Measurements from ENCODE around the gene CCDC148.

DNA sequence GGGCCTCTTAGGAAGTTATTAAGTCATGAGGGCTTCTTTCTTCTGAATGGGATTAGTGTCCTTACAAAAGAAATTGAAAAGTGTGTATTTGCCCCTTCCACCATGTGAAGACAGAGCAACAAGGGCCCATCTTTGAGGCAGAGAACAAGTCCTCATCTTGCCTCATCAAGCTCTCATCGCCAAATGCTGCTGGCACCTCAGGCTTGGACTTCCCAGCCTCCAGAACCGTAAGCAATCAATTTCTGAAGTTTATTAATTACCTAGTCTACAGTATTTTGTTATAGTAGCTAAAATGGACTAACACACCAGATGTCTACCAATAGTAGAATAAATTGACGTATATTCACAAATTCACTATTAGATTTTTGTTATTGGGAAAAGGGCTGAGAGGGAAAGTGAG is 74.6 kb downstream of the CCDC148 start:
- TF ChIP-seq POLR2A (IDR thresholded peaks at IDR 0.05) (no peak), EP300 (IDR thresholded peaks at IDR 0.05) (no peak), POLR2AphosphoS5 (IDR thresholded peaks at IDR 0.05) (no peak)
- TF ChIP-seq, protein P1, sequence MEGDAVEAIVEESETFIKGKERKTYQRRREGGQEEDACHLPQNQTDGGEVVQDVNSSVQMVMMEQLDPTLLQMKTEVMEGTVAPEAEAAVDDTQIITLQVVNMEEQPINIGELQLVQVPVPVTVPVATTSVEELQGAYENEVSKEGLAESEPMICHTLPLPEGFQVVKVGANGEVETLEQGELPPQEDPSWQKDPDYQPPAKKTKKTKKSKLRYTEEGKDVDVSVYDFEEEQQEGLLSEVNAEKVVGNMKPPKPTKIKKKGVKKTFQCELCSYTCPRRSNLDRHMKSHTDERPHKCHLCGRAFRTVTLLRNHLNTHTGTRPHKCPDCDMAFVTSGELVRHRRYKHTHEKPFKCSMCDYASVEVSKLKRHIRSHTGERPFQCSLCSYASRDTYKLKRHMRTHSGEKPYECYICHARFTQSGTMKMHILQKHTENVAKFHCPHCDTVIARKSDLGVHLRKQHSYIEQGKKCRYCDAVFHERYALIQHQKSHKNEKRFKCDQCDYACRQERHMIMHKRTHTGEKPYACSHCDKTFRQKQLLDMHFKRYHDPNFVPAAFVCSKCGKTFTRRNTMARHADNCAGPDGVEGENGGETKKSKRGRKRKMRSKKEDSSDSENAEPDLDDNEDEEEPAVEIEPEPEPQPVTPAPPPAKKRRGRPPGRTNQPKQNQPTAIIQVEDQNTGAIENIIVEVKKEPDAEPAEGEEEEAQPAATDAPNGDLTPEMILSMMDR (IDR thresholded peaks at IDR 0.05): no peak
